ENCODE data around the gene TSPAN16.

DNA sequence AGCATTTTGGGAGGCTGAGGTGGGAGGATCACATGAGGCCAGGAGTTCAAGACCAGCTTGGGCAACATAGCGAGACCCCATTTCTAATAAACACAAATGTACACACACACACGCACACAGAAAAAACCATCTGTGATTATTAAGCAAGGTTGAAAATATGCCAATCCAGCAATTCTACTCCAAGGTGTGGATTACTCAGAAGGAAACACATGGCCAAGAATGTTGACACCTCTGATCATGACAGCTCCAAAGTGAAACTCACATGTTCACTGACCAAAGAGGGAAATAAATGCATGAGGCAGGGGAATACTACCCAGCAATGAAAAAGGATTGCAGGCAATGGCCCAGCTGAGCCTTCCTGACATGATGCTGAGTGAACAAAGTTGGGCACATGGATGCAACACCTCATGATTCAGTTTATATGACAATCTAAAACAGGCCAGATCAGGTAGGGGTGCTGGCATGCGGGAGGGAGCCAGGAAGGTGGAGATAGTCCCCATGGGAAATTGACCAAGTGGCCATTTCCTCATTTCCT, 38.0 kb upstream of the TSPAN16 start:
- TF ChIP-seq POLR2A (IDR thresholded peaks at IDR 0.05; ENCODE audit: low read depth, low read length) (no peak), EZH2 (IDR thresholded peaks at IDR 0.05; ENCODE audit: borderline replicate concordance, low read depth, low read length, severe bottlenecking) (no peak), JUN (IDR thresholded peaks at IDR 0.05; ENCODE audit: borderline replicate concordance, insufficient read depth, insufficient read length, low read depth) (no peak), GATA2 (IDR thresholded peaks at IDR 0.05; ENCODE audit: insufficient read depth, insufficient read length, low read depth, low read length) (no peak), POLR2AphosphoS5 (IDR thresholded peaks at IDR 0.05; ENCODE audit: insufficient read depth, low read depth, low read length) (no peak)
- TF ChIP-seq, protein P1, sequence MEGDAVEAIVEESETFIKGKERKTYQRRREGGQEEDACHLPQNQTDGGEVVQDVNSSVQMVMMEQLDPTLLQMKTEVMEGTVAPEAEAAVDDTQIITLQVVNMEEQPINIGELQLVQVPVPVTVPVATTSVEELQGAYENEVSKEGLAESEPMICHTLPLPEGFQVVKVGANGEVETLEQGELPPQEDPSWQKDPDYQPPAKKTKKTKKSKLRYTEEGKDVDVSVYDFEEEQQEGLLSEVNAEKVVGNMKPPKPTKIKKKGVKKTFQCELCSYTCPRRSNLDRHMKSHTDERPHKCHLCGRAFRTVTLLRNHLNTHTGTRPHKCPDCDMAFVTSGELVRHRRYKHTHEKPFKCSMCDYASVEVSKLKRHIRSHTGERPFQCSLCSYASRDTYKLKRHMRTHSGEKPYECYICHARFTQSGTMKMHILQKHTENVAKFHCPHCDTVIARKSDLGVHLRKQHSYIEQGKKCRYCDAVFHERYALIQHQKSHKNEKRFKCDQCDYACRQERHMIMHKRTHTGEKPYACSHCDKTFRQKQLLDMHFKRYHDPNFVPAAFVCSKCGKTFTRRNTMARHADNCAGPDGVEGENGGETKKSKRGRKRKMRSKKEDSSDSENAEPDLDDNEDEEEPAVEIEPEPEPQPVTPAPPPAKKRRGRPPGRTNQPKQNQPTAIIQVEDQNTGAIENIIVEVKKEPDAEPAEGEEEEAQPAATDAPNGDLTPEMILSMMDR (IDR thresholded peaks at IDR 0.05; ENCODE audit: extremely low read depth in 1 of 2, insufficient read depth in 1 of 2, low read depth in 1 of 2, low read length in 2 of 2), result no peak
- TF ChIP-seq, protein P2, sequence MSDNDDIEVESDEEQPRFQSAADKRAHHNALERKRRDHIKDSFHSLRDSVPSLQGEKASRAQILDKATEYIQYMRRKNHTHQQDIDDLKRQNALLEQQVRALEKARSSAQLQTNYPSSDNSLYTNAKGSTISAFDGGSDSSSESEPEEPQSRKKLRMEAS (IDR thresholded peaks at IDR 0.05; ENCODE audit: insufficient read depth, insufficient read length), result no peak
